Ovary (tissue), 9 donors: ENCODE results near the gene SYNJ1. TPM values are rescaled to one million over a fixed set of nuclear protein-coding genes. Genes with fewer than 3 reads are reported as not detected.
"Not testable (repeated sequence)": the region's sequence is repeated elsewhere in the genome, so short reads cannot be mapped to it uniquely, and the experiment has no call there.

ENCODE experiments used
- DNase-seq, 5 donors: peaks; one replicate each; pipeline ENCODE4 v3.0.0-alpha.2; 2019 to 2020
- H3K27ac ChIP-seq, 2 donors: fragments of 200-600 bp; one replicate each; pipeline versions ENCODE4 v1.5.1 to v1.8.0; 2019 to 2022
- H3K27me3 ChIP-seq: fragments of 200-600 bp; one replicate; pipeline ENCODE4 v1.8.0; 2022
- H3K36me3 ChIP-seq: fragments of 200-600 bp; sonication (generic); one replicate; pipeline ENCODE4 v1.5.1; 2019
- H3K4me1 ChIP-seq: one replicate; pipeline ENCODE4 v1.8.1; 2013; ENCODE audit warnings: mild to moderate bottlenecking, moderate library complexity; ENCODE audit not compliant: insufficient read depth
- H3K4me3 ChIP-seq: fragments of 200-600 bp; sonication (generic); one replicate; pipeline ENCODE4 v1.5.1; 2017
- H3K9me3 ChIP-seq, 2 donors: fragments of 200-600 bp in 1 of 2; sonication (generic) in 1 of 2; one replicate each; pipeline versions ENCODE4 v1.5.1 to v1.8.1; 2013 to 2019; ENCODE audit warnings: mild to moderate bottlenecking in 1 of 2, moderate library complexity in 1 of 2
- EP300 ChIP-seq: sonication (generic); formaldehyde crosslinking; IDR thresholded peaks from one replicate; pipeline ENCODE4 v1.6.1; 2017; ENCODE audit warnings: antibody characterized with exemption
- POLR2A ChIP-seq: fragments of 450-650 bp; IDR thresholded peaks from one replicate; pipeline ENCODE4 v1.6.1; 2017; ENCODE audit warnings: antibody characterized with exemption, mild to moderate bottlenecking, moderate library complexity
- WGBS, 3 donors: extraction: QIAGEN DNeasy Blood & Tissue Kit in 1 of 3; methylation state at CpG; one replicate each; pipeline versions ENCODE4 v1.1.5 to v1.1.7; 2013 to 2017; 5-methylcytosine and 5-hydroxymethylcytosine counted together
- intact Hi-C, 4 donors: fragments of 100-400 bp; cut with DNase I; formaldehyde crosslinking; loops; one replicate each; pipeline versions ENCODE4 v1.11.0 to v1.15.1; 2022 to 2023
- polyA plus RNA-seq, 2 donors: library from polyadenylated mRNA; stranded (reverse); fragments of 200-250 nt in 1 of 2; fragments of 350-450 nt in 1 of 2; fragmentation: Illumina TruSeq in 1 of 2; extraction: RNeasy Lipid Tissue Mini Kit (QIAGEN cat#74804) in 1 of 2; gene quantifications; one replicate each; pipeline ENCODE4 v1.2.3, GENCODE V29; 2013 to 2014
- total RNA-seq, 7 donors: library from RNA; depleted of rRNA in 2 of 7; stranded (reverse); fragments of >200 nt in 2 of 7; fragmentation: NEBNext Ultra II Directional in 3 of 7; extraction: Animal tissue kit (Norgen Biotek cat#: 25700) in 3 of 7; gene quantifications; one replicate each; pipeline versions ENCODE4 v1.1.0 to v1.2.4, GENCODE V29; 2016 to 2023
- TF ChIP-seq, protein P1 (sequence below), 3 donors: fragments of 450-650 bp in 2 of 3; fragments of 200-600 bp in 1 of 3; IDR thresholded peaks; one replicate each; pipeline versions ENCODE4 v1.5.1 to v1.8.0; 2016 to 2022; ENCODE audit warnings: antibody characterized with exemption in 3 of 3, mild to moderate bottlenecking in 1 of 3
- donor health status: DM: no; HTN: no; CAD: no; lungs with moderate emphysema.
- donor health status: DM: no; HTN: no; CAD: no.
- donor health status: Bipolar disorder and iron deficiency.
- donor health status: DM: yes; HTN: yes; CAD: no.
- donor health status: DM: no; HTN: no; CAD: no.
- donor health status: DM: yes; HTN: yes; CAD: no.

Gene SYNJ1
- total and polyA plus RNA-seq, 9 donors = 4.8 to 15.6 (median 9.9) TPM

GRCh38 chr21:32674038-32674437 lies 53.8 kb downstream of the SYNJ1 start:
- no peak for TF ChIP-seq POLR2A
- TF ChIP-seq, protein P1, sequence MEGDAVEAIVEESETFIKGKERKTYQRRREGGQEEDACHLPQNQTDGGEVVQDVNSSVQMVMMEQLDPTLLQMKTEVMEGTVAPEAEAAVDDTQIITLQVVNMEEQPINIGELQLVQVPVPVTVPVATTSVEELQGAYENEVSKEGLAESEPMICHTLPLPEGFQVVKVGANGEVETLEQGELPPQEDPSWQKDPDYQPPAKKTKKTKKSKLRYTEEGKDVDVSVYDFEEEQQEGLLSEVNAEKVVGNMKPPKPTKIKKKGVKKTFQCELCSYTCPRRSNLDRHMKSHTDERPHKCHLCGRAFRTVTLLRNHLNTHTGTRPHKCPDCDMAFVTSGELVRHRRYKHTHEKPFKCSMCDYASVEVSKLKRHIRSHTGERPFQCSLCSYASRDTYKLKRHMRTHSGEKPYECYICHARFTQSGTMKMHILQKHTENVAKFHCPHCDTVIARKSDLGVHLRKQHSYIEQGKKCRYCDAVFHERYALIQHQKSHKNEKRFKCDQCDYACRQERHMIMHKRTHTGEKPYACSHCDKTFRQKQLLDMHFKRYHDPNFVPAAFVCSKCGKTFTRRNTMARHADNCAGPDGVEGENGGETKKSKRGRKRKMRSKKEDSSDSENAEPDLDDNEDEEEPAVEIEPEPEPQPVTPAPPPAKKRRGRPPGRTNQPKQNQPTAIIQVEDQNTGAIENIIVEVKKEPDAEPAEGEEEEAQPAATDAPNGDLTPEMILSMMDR (IDR thresholded peaks at IDR 0.05) = no peak
- no peak for TF ChIP-seq EP300
- Histone ChIP-seq H3K27me3 (no peaks in the 10 kb centered on the region), H3K36me3 (no peaks in the 10 kb centered on the region), H3K4me1 (no peaks in the 10 kb centered on the region), H3K4me3 (no peak overlapping the region), H3K27ac (no peak overlapping the region), H3K9me3 (no peaks in the 10 kb centered on the region)
- intact Hi-C loops = no loop called here
- DNase-seq = no peak
- WGBS, 3 donors = 97 to 100% (median 98%) methylated on average over 1 of the region's 1 CpG

- H3K4me3 ChIP-seq = no peak overlapping the region
- H3K27ac ChIP-seq = no peak overlapping the region
- DNase-seq = no peak
- 43 to 64% (median 44%) methylated on average over 1 of the region's 1 CpG for WGBS, 3 donors
- H3K9me3 ChIP-seq = peaks cover 0 to 17% of the 10 kb centered on the region in 2 donors
- H3K36me3 ChIP-seq = no peaks in the 10 kb centered on the region
- intact Hi-C loops = no loop called here
- no peaks in the 10 kb centered on the region for H3K4me1 ChIP-seq
- TF ChIP-seq, protein P1 (IDR thresholded peaks at IDR 0.05) = no peak
- TF ChIP-seq POLR2A (no peak), EP300 (no peak)
- H3K27me3 ChIP-seq = no peaks in the 10 kb centered on the region
These were observed 61.6 kb downstream of the SYNJ1 start for GRCh38 chr21:32666258-32666657.

DNA sequence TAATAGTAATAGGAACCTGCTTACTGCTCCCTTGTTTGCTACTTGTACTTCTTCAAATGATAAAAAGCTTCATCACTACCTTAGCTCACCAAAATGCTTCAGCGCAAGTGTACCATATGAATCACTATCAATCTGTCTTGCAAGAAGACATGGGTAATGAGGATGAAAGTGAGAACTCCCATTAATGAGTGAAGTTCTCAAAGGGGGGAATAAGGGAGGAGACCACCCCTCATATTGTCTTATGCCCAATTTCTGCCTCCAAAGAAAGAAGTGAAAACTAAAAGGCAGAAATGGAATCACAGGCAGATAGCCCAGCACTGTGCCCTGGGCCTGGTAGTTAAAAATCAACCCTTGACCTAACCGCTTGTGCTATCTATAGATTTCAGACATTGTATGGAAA lies 63.7 kb downstream of the SYNJ1 start:
- intact Hi-C loops, H3K27ac ChIP-seq, H3K4me1 ChIP-seq, H3K36me3 ChIP-seq, H3K27me3 ChIP-seq, H3K4me3 ChIP-seq, DNase-seq: not testable (repeated sequence)
- peaks cover 0 to 17% of the 10 kb centered on the region in 2 donors for H3K9me3 ChIP-seq
- WGBS, 3 donors = 96 to 100% (median 99%) methylated on average over 2 of the region's 2 CpGs

- DNase-seq, H3K27ac ChIP-seq, intact Hi-C loops, H3K36me3 ChIP-seq, H3K27me3 ChIP-seq, H3K4me3 ChIP-seq, H3K4me1 ChIP-seq: not testable (repeated sequence)
- 87 to 92% (median 91%) methylated on average over 10 of the region's 10 CpGs for WGBS, 3 donors
- H3K9me3 ChIP-seq = peaks cover 0 to 17% of the 10 kb centered on the region in 2 donors
These were observed 65.8 kb downstream of the SYNJ1 start for GRCh38 chr21:32661981-32662380.

DNA sequence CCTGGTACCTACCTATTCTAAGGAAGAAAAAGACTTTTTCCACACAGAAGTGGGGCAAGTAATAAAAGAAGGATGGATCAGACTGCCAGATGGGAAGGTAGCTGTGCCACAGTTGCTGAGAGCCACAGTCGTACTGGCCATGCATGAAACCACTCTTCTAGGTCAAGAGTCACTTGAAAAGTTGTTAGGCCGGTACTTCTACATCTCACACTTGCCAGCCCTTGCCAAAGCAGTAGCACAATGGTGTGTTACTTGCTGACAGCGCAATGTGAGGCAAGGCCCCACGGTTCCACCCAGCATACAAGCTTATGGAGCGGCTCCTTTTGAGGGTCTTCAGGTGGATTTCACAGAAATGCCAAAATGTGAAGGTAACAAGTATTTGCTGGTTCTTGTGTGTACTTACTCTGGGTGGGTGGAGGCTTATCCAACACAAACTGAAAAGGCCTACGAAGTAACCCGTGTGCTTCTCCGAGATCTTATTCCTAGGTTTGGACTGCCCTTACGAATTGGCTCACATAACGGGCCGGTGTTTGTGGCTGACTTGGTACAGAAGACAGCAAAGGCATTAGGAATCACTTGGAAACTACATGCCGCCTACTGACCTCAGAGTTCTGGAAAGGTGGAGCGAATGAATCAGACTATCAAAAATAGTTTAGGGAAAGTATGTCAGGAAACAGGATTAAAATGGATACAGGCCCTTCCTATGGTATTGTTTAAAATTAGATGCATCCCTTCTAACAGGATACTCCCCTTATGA lies 66.6 kb downstream of the SYNJ1 start:
- H3K36me3 ChIP-seq, DNase-seq, H3K27me3 ChIP-seq, H3K4me1 ChIP-seq, intact Hi-C loops, H3K27ac ChIP-seq, H3K4me3 ChIP-seq: not testable (repeated sequence)
- peaks cover 0 to 17% of the 10 kb centered on the region in 2 donors for H3K9me3 ChIP-seq
- 94 to 97% (median 95%) methylated on average over 13 of the region's 13 CpGs for WGBS, 3 donors

DNA sequence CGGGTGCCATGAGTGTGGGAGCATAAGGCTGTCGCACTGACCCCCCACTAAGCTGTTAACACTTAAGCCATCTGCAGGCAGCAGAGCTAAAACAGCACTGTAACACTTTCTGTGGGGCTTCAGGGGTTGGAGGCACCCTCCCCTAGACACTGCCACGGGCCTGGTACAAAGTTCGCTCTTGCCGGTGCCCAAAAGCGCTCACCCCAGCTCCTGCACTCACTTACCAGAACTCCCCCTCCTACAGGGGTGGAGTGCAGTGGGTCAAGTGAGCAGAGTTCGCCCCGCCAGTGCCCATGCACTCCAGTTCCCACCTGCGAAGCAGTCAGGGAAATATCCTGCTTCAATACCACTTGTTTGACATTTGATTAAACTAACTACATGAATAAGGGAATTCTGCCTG lies 69.3 kb downstream of the SYNJ1 start:
- no peak for TF ChIP-seq POLR2A
- no peak for TF ChIP-seq EP300
- TF ChIP-seq, protein P1 (IDR thresholded peaks at IDR 0.05) = no peak
- 96 to 99% (median 97%) methylated on average over 9 of the region's 9 CpGs for WGBS, 3 donors
- no peak overlapping the region for H3K4me3 ChIP-seq
- no peaks in the 10 kb centered on the region for H3K4me1 ChIP-seq
- peaks cover 0 to 3% of the 10 kb centered on the region in 2 donors for H3K9me3 ChIP-seq
- H3K27me3 ChIP-seq = no peaks in the 10 kb centered on the region
- DNase-seq = no peak
- no peak overlapping the region for H3K27ac ChIP-seq
- H3K36me3 ChIP-seq = no peaks in the 10 kb centered on the region
- intact Hi-C loops = loop anchor here in 1 of 4 donors (10.0 kb wide), 1 partner anchor 176 kb away; no protein-coding TSS in a partner anchor
